IMR-90 (cell line): ENCODE measurements around the gene RBFOX2. TPM values are rescaled to one million over a fixed set of nuclear protein-coding genes. Genes with fewer than 3 reads are reported as not detected.

Experiments used
- ATAC-seq: fragments of 200-7000 bp; cut with Tn5 transposase; 2 replicates; pipeline ENCODE4 v1.9.1; 2020; ENCODE audit warnings: low read depth, mild to moderate bottlenecking, moderate library complexity
- BruUV-seq: library from RNA; stranded (reverse); fragments of 400-500 nt; replicated peaks from 2 replicates; lab custom pipeline; 2021; lab: Mats Ljungman, UMichigan
- CTCF ChIA-PET: fragments of 300-600 bp; formaldehyde crosslinking; extraction: SDS; loops from one replicate; lab custom pipeline; 2021; ENCODE audit warnings: antibody characterized with exemption; lab: Yijun Ruan, JAX
- POLR2A ChIA-PET: fragments of 300-600 bp; sonication (Branson Sonifier 250); formaldehyde crosslinking; loops from one replicate; lab custom pipeline; 2022; ENCODE audit warnings: antibody characterized with exemption; ENCODE audit not compliant: unreplicated experiment; lab: Charles Lee
- DNase-seq: peaks from one replicate; pipeline ENCODE4 v3.0.0; 2013
- H2AFZ ChIP-seq: replicated peaks from 2 replicates; pipeline ENCODE3; 2013; ENCODE audit warnings: low read length, mild to moderate bottlenecking; ENCODE audit not compliant: poor library complexity
- H2AK5ac ChIP-seq: 2 replicates; pipeline ENCODE4 v1.6.1; 2013; ENCODE audit warnings: low read depth, low read length, inconsistent platforms
- H2AK9ac ChIP-seq: replicated peaks from 2 replicates; pipeline ENCODE3; 2013; ENCODE audit warnings: mild to moderate bottlenecking, low read depth, low read length, moderate library complexity; ENCODE audit not compliant: poor library complexity
- H2BK120ac ChIP-seq: 2 replicates; pipeline ENCODE4 v1.6.1; 2013; ENCODE audit warnings: low read depth, low read length, inconsistent platforms
- H2BK15ac ChIP-seq: 3 replicates; pipeline ENCODE4 v1.6.1; 2013; ENCODE audit warnings: low read depth, low read length, inconsistent platforms
- H2BK20ac ChIP-seq: 2 replicates; pipeline ENCODE4 v1.6.1; 2013; ENCODE audit warnings: low read depth, mild to moderate bottlenecking, inconsistent platforms, low read length, moderate library complexity
- H2BK5ac ChIP-seq: 2 replicates; pipeline ENCODE4 v1.6.1; 2013; ENCODE audit warnings: mild to moderate bottlenecking, low read depth, low read length, inconsistent platforms; ENCODE audit not compliant: poor library complexity, severe bottlenecking
- H3K14ac ChIP-seq: replicated peaks from 2 replicates; pipeline ENCODE4 v1.6.1; 2013; ENCODE audit warnings: low read depth, low read length, inconsistent platforms
- H3K18ac ChIP-seq: 2 replicates; pipeline ENCODE4 v1.6.1; 2013; ENCODE audit warnings: low read depth, low read length, control low read depth
- H3K23ac ChIP-seq: 2 replicates; pipeline ENCODE4 v1.6.1; 2013; ENCODE audit warnings: low read depth, low read length, inconsistent platforms
- H3K27ac ChIP-seq: 2 replicates; pipeline ENCODE4 v1.5.1; 2013; ENCODE audit warnings: mild to moderate bottlenecking, control low read depth, low read length; ENCODE audit not compliant: insufficient read depth
- H3K27me3 ChIP-seq: 2 replicates; pipeline ENCODE4 v1.6.1; 2013; ENCODE audit warnings: low read length; ENCODE audit not compliant: control insufficient read depth, insufficient read depth
- H3K36me3 ChIP-seq: 2 replicates; pipeline ENCODE4 v1.6.1; 2013; ENCODE audit warnings: low read length, mixed read lengths; ENCODE audit not compliant: control insufficient read depth, insufficient read depth
- H3K4ac ChIP-seq: 2 replicates; pipeline ENCODE4 v1.6.1; 2013; ENCODE audit warnings: low read depth, low read length, inconsistent platforms
- H3K4me1 ChIP-seq: 2 replicates; pipeline ENCODE4 v1.6.1; 2013; ENCODE audit warnings: low read length, mixed read lengths; ENCODE audit not compliant: control insufficient read depth, insufficient read depth
- H3K4me2 ChIP-seq: 2 replicates; pipeline ENCODE4 v1.6.1; 2013; ENCODE audit warnings: low read depth, mild to moderate bottlenecking, control low read depth, low read length, moderate library complexity
- H3K4me3 ChIP-seq: 2 replicates; pipeline ENCODE4 v1.5.1; 2013; ENCODE audit warnings: low read depth, mild to moderate bottlenecking, control low read depth, low read length, moderate library complexity; ENCODE audit not compliant: insufficient read depth
- H3K56ac ChIP-seq: 2 replicates; pipeline ENCODE4 v1.6.1; 2013; ENCODE audit warnings: low read length, inconsistent platforms; ENCODE audit not compliant: insufficient read depth; ENCODE audit errors: extremely low read depth
- H3K79me1 ChIP-seq, 2 experiments: 2 replicates each; pipeline ENCODE4 v1.6.1; 2013; ENCODE audit warnings: low read length in 2 of 2, inconsistent platforms in 1 of 2, low read depth in 1 of 2
- H3K9ac ChIP-seq: 2 replicates; pipeline ENCODE4 v1.6.1; 2013; ENCODE audit warnings: low read depth, low read length, control low read depth
- H3K9me1 ChIP-seq: 2 replicates; pipeline ENCODE4 v1.6.1; 2013; ENCODE audit warnings: low read length, inconsistent platforms; ENCODE audit not compliant: insufficient read depth
- H3K9me3 ChIP-seq: 2 replicates; pipeline ENCODE4 v1.6.1; 2013; ENCODE audit warnings: low read length; ENCODE audit not compliant: control insufficient read depth, insufficient read depth
- H4K20me1 ChIP-seq: 2 replicates; pipeline ENCODE4 v1.6.1; 2013; ENCODE audit warnings: low read length, inconsistent platforms; ENCODE audit not compliant: insufficient read depth
- H4K5ac ChIP-seq: 2 replicates; pipeline ENCODE4 v1.6.1; 2013; ENCODE audit warnings: mild to moderate bottlenecking, low read depth, low read length, control low read depth
- H4K8ac ChIP-seq, 2 experiments: 2 replicates each; pipeline ENCODE4 v1.6.1; 2013; ENCODE audit warnings: low read depth in 2 of 2, low read length in 2 of 2, control low read depth in 1 of 2, inconsistent platforms in 1 of 2
- H4K91ac ChIP-seq: 2 replicates; pipeline ENCODE4 v1.6.1; 2013; ENCODE audit warnings: low read depth, low read length, inconsistent platforms; ENCODE audit not compliant: insufficient read depth
- BHLHE40 ChIP-seq: fragments of 150-350 bp; IDR thresholded peaks from 2 replicates; pipeline ENCODE4 v1.6.1; 2016; ENCODE audit warnings: mild to moderate bottlenecking, low read depth, low read length
- CEBPB ChIP-seq: IDR thresholded peaks from 2 replicates; pipeline ENCODE4 v1.6.1; 2012; ENCODE audit warnings: low read depth, low read length, improper control_type of control experiment
- CHD1 ChIP-seq: IDR thresholded peaks from 2 replicates; pipeline ENCODE4 v1.6.1; 2012; ENCODE audit warnings: low read depth, low read length, improper control_type of control experiment
- CTCF ChIP-seq: conservative IDR thresholded peaks from 2 replicates; pipeline ENCODE4 v1.5.1; 2012; ENCODE audit warnings: mild to moderate bottlenecking, low read depth, low read length, improper control_type of control experiment
- ELK1 ChIP-seq: fragments of 150-350 bp; IDR thresholded peaks from 2 replicates; pipeline ENCODE4 v1.6.1; 2016; ENCODE audit warnings: low read depth, mild to moderate bottlenecking, low read length, moderate library complexity, borderline replicate concordance
- FOS ChIP-seq: fragments of 150-350 bp; IDR thresholded peaks from 2 replicates; pipeline ENCODE4 v1.6.1; 2016; ENCODE audit warnings: low read depth, low read length
- MAZ ChIP-seq: IDR thresholded peaks from 2 replicates; pipeline ENCODE4 v1.6.1; 2012; ENCODE audit warnings: low read depth, mild to moderate bottlenecking, low read length, improper control_type of control experiment, moderate library complexity, borderline replicate concordance
- MXI1 ChIP-seq: IDR thresholded peaks from 2 replicates; pipeline ENCODE4 v1.6.1; 2012; ENCODE audit warnings: low read depth, mild to moderate bottlenecking, low read length, moderate library complexity, borderline replicate concordance
- NFE2L2 ChIP-seq: fragments of 150-350 bp; IDR thresholded peaks from 2 replicates; pipeline ENCODE4 v1.6.1; 2016; ENCODE audit warnings: low read depth, mild to moderate bottlenecking, low read length
- POLR2A ChIP-seq: IDR thresholded peaks from 2 replicates; pipeline ENCODE4 v1.6.1; 2012; ENCODE audit warnings: mild to moderate bottlenecking, low read depth, low read length
- RAD21 ChIP-seq: IDR thresholded peaks from 2 replicates; pipeline ENCODE4 v1.6.1; 2012; ENCODE audit warnings: low read length, improper control_type of control experiment
- RCOR1 ChIP-seq: IDR thresholded peaks from 2 replicates; pipeline ENCODE4 v1.6.1; 2012; ENCODE audit warnings: mild to moderate bottlenecking, low read length, improper control_type of control experiment; ENCODE audit not compliant: insufficient replicate concordance
- RFX5 ChIP-seq: IDR thresholded peaks from 2 replicates; pipeline ENCODE4 v1.8.0; 2012; ENCODE audit warnings: low read depth, mild to moderate bottlenecking, low read length, moderate library complexity
- SMC3 ChIP-seq: fragments of 150-350 bp; IDR thresholded peaks from 2 replicates; pipeline ENCODE4 v1.6.1; 2016; ENCODE audit warnings: low read depth, mild to moderate bottlenecking, antibody characterized with exemption, low read length, moderate library complexity
- USF2 ChIP-seq: fragments of 150-350 bp; IDR thresholded peaks from 2 replicates; pipeline ENCODE4 v1.6.1; 2017; ENCODE audit warnings: mild to moderate bottlenecking, antibody characterized with exemption, low read length, low read depth
- WGBS, 2 experiments: methylation state at CpG; one replicate each; pipeline versions ENCODE4 v1.1.5 to v1.1.7; 2013; ENCODE audit warnings: missing lambda C conversion rate in 2 of 2; ENCODE audit not compliant: insufficient read length in 1 of 2; ENCODE audit errors: extremely low coverage in 2 of 2; 5-methylcytosine and 5-hydroxymethylcytosine counted together
- dilution Hi-C: fragments of 300-500 bp; cut with HindIII; formaldehyde crosslinking; loops from one replicate; pipeline ENCODE4 v1.14.3; 2018; ENCODE audit warnings: low sequenced_read_pairs; ENCODE audit not compliant: unreplicated experiment
- in situ Hi-C: fragments of 300-500 bp; cut with MboI; formaldehyde crosslinking; loops from 3 replicates; pipeline ENCODE4 v1.14.3; 2019; ENCODE audit warnings: low sequenced_read_pairs, inconsistent platforms, mixed read lengths
- intact Hi-C: fragments of 100-400 bp; cut with micrococcal nuclease; formaldehyde crosslinking; loops from 2 replicates; pipeline ENCODE4 v1.10.0; 2022
- polyA plus RNA-seq, 3 experiments: library from polyadenylated mRNA; depleted of rRNA; stranded (reverse); fragments of >200 nt; gene quantifications; 2 replicates each; pipeline ENCODE4 v1.2.3, GENCODE V29; 2012; ENCODE audit warnings: low replicate concordance in 1 of 3
- total RNA-seq: library from RNA; depleted of rRNA; stranded (reverse); fragments of >200 nt; gene quantifications from 2 replicates; pipeline ENCODE4 v1.2.3, GENCODE V29; 2012

The RBFOX2 gene
- total and polyA plus RNA-seq, 2 of the 4 experiments (the other 2 are of a cell fraction): 146 to 178 TPM

- H3K4me2 ChIP-seq: no peak overlapping the region
- WGBS, 2 experiments: 80% methylated on average over 2 of the region's 6 CpGs; no CpG with 5 or more reads in 1 of the 2 experiments
- no peak overlapping the region for H4K5ac ChIP-seq
- peak; percentile 29 for DNase-seq
- intact Hi-C loops: no loop called here
- no peak overlapping the region for H3K18ac ChIP-seq
- no peak overlapping the region for H3K27ac ChIP-seq
- no peak overlapping the region for H2AK9ac ChIP-seq
- no peaks in the 10 kb centered on the region for H3K27me3 ChIP-seq
- no peak overlapping the region for H3K4me3 ChIP-seq
- no peak overlapping the region for H4K91ac ChIP-seq
- H2BK15ac ChIP-seq: no peak overlapping the region
- H3K14ac ChIP-seq: no peak overlapping the region
- no peak overlapping the region for H3K23ac ChIP-seq
- H2BK20ac ChIP-seq: no peak overlapping the region
- peaks cover 2% of the 10 kb centered on the region for H3K4me1 ChIP-seq
- ChIA-PET CTCF (interaction anchor here (0.6 kb wide), 1 partner anchor 73 kb away, joined by 3 read pairs; no protein-coding TSS in a partner anchor), POLR2A (no interaction called here)
- no peaks in the 10 kb centered on the region for H3K79me1 ChIP-seq
- no peaks in the 10 kb centered on the region for H3K9me3 ChIP-seq
- H3K4ac ChIP-seq: no peak overlapping the region
- H2BK5ac ChIP-seq: no peak overlapping the region
- dilution Hi-C loops: no loop called here
- H4K20me1 ChIP-seq: no peaks in the 10 kb centered on the region
- no peak overlapping the region for H3K56ac ChIP-seq
- peaks cover 4% of the 10 kb centered on the region; the same call in 1 of the 2 replicates for H3K9me1 ChIP-seq
- H2AFZ ChIP-seq: no peak overlapping the region
- H2AK5ac ChIP-seq: no peak overlapping the region
- H3K9ac ChIP-seq: no peak overlapping the region
- no peak for ATAC-seq
- TF ChIP-seq BHLHE40 (no peak), ELK1 (no peak), SMC3 (no peak), RFX5 (no peak), RAD21 (no peak), CEBPB (no peak), RCOR1 (no peak), NFE2L2 (no peak), USF2 (no peak), MXI1 (no peak), CTCF (no peak), CHD1 (no peak), FOS (no peak), POLR2A (no peak), MAZ (no peak)
- no TSS peak for BruUV-seq
- H4K8ac ChIP-seq: no peak overlapping the region
- no peaks in the 10 kb centered on the region for H3K36me3 ChIP-seq
- in situ Hi-C loops: no loop called here
- H2BK120ac ChIP-seq: no peak overlapping the region
Observed at GRCh38 chr22:36077271-36077670, 48.6 kb upstream of the RBFOX2 start.
